Renal cortex interstitium (tissue), 11 donors: ENCODE measurements around the gene AKIRIN2. TPM values are rescaled to one million over a fixed set of nuclear protein-coding genes. Genes with fewer than 3 reads are reported as not detected.

ENCODE experiments used
- DNase-seq, 11 donors: peaks; one replicate each; pipeline ENCODE4 v3.0.0-alpha.2; 2013; ENCODE audit warnings: low read depth in 9 of 11, low spot score in 4 of 11; ENCODE audit errors: extremely low read depth in 1 of 11
- polyA plus RNA-seq, 3 donors: library from polyadenylated mRNA; unstranded; fragments of 120-200 nt; gene quantifications; one replicate each; pipeline ENCODE4 v1.2.1, GENCODE V29; 2013; ENCODE audit not compliant: insufficient read length in 3 of 3

The AKIRIN2 gene
- polyA plus RNA-seq, 3 donors: 68.4 to 70.8 (median 70.6) TPM

DNA sequence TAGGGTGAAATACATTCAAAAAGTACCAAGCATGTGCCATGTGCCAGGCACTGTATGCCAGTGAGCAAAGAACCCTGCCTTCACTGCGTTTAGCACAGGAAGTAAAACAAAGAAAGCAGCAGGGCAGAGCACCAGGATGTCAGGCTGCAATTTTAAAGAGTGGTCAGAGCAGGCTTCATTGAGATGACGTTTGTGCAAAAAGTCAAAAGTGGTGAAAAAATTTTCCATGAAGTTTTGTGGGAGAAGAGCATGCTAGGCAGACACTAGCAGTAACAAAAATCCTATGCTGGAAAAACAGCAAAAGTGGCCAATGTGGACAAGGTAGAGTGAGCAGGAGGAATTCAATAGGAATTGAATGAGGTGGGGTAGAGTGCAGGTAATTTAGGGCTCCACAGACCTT lies 31.3 kb downstream of the AKIRIN2 start:
- DNase-seq: peak in 1 of 11 donors; percentile 15

DNA sequence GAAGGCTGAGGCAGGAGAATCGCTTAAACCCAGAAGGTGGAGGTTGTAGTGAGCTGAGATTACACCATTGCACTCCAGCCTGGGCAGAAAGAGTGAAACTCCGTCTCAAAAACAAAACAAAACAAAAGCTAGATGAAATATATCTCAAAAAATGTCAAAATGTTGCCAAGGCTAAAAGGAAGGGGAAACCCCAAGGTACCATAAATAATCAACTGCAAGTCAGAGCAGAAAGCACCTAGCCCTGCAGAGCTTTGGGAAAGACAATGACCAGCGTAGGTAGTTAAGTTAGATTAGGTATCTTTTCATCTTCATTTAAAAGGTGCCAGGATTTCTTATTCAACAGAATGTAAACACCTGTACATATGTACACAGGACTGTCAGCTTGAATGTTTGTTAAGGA lies 33.0 kb downstream of the AKIRIN2 start:
- no peak for DNase-seq

DNA sequence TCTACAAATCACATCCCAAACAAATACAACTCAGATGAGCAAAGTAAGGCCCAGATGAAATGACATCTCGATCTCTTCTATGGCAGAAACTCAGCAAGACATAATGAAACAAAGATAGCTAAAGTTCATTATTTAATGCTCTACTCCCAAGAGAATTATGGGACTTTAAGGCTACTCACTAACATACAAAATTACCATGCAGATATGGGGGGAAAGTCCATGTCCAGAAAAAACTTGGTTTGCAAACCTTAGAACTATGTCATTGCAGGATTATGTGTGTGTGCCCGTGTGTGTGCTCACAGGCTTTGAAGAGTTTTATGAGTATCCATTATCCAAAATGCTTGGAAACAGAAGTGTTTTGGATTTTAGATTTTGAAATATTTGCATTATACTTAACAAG lies 34.0 kb downstream of the AKIRIN2 start:
- DNase-seq: no peak

DNA sequence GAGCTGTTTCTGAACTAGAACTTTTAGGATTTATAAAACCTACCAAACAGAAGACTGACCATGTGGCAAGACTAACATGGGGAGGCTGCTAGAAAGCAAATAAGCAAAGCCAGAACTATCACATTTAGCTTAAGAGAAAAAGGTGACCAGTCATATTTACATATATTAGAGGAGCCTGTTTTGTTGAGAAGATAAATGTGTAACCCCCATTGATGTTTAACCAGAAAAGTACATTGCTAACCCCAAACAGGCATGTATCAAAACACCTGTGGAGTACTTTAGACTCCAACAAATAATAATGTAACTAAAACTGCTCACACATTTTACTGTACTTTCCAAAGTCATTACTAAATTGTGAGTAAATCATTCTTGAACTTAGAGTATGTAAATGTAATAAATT lies 35.0 kb downstream of the AKIRIN2 start:
- DNase-seq: peak in 1 of 11 donors; percentile 39

DNA sequence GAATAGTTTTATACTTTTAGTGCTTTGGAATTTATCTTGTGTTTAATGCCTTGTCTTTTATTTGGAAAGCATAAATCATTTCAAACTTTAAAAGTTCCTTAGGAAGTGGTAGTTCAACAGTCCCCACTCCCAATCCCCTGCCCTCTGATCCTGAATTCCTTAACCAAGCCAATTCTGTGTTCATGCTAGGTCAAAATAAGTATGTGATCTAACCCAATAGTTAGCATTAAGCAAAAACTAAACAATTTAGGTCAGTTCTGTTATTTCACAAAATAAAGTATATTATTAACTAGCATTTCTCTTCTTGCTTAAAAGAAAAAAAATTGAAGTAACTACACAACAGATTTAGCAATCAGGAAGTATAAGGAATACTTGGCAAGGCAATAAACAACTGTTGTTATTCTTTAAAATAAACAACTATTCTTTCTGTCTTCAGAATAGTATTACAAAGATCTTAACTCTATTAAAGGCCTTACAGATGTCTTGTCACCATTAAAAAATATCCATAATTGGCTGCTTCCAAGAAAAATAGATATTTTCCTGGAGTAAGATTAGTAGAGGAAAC lies 37.0 kb downstream of the AKIRIN2 start:
- peak in 1 of 11 donors; percentile 31 for DNase-seq

DNA sequence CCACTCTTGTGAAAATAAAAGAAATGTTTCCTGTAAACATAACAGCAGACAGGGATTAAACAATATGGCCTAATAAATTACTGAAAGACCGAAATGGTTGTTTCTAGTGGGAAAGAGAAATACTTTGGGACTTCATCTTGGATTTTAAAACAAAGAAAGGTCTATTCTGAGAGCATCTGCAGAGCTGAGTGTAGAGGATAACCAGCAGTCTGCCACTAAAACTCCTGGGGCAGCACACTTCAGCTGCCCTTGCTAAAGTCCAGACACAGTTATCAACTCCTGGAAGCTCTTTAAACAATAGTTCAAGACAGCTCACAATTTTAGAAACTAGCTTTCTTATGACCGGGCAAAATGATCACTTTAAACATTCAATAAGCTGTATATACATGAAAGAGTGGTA lies 38.6 kb downstream of the AKIRIN2 start:
- no peak for DNase-seq

DNA sequence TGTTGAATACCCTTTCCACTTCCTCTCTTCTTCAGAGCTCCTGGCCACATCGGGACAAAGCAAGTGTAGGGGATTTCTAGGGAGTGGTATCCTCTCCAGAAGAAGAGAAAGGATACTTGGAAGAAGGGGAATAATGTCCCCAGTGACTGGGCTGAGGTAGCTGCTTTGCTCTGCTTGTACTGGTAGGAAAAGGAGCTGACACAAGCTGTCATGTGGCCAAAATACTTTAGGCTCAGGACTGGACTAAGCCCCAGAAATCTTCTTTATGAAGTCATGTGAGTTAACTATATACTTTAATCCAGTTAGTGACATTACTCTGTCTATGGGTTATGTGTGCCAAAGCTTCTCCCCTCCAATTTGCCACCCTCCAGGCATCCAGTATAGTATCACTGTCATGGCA lies 40.5 kb downstream of the AKIRIN2 start:
- no peak for DNase-seq

DNA sequence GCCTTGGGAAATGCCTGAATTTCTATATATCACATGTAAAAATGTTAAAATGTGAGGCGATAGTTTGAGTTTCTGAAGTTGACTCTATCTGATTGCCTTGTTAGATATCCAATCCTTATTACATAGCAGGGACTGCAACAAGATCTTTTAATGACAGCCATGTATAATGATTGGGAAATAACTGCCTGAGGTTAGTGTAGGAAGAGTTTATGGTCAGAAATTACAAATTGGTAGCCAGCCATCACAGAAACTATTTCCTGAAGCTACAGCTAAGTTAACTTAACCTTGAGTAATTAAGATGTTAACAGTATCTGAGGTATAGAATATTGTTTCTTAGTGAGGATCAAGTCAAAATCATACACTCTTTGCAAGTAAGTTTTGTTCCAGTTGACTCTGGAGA lies 41.0 kb downstream of the AKIRIN2 start:
- DNase-seq: no peak

DNA sequence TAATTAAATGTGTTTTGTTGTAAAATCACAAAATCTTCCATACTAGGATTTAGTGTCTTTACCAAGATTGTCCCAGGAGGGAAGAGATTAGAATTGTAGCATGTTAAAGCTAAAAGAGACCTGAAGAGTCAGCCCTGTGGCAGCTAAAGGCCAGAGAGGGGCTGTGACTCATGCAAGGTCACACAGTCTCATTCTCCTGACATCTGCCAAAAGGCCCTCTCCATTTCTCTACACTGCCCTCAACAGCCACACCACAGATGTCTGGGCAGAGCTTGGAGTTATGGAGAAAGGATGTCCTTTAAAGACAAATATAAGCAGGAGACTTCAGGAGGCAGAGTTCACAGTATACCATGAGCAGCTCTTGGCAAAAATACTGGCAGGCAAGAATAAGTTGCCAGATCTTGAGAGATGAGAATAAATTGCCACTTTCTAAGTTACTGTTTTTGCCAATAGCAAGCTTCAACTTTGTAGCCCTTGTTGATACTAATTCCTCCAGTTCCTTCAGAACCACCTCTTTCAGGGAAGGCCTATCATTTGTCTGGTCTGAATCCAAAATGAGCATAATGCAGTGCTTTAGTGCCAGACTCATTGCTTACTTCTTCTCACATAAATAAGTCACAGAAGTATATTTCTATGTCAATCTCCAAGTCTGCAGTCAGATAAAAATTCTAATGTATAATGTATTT lies 41.7 kb downstream of the AKIRIN2 start:
- no peak for DNase-seq

DNA sequence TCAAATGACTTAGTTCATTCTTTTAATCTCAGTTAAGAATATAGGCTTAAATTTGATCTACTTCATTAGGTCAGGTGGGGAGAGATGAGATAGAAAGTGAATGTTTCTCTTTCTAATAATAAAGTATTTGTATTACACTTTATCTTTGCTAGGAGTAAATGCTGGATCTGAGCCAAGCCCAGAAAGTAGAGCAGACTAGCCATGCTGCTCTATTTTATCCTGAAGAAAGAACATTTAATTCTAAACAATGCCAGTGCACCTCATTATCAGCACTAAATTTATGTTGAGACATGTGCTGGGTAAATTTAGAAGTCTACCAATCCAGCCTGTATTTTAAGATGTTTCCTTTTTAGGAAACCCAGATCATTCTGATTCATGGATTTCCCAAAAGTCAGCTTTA lies 43.5 kb downstream of the AKIRIN2 start:
- DNase-seq: no peak

DNA sequence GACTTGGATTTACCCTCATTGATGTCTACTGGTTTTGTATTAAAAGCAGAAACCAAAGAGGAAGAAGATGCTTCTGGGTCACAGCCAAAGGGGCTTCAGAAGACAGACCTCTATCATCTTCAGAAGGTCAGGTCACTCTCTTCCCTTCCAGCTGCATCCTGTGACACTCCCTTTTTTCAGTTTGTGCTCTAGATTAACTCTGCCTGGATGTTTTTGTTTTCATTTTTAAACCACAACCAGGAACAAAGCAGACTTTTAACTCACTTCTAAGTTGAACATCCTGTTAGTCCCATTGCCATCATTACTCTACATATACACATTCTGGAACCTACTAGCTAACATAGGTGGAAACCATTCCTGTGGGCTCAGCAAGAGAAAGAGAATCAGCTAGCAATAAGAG lies 45.2 kb downstream of the AKIRIN2 start:
- DNase-seq: no peak

DNA sequence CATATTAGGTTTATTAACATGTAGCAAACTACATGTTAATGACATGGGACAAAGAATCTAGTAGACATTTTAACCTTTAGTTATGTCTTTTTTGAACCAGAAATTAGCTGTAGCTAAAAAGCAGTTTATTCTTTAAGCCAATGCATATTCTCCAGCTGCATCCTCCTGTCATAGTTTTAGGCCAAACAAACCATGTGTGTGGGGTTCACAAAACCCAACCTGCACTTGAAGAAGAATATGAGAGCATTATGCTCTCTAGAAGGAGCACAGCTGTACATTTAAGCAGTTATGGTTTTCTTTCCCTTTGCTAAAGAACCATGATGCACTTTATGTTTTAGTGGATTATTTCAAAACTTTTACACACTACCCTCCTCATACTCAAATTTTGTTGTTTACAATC lies 46.2 kb downstream of the AKIRIN2 start:
- DNase-seq: peak in 1 of 11 donors; percentile 41

DNA sequence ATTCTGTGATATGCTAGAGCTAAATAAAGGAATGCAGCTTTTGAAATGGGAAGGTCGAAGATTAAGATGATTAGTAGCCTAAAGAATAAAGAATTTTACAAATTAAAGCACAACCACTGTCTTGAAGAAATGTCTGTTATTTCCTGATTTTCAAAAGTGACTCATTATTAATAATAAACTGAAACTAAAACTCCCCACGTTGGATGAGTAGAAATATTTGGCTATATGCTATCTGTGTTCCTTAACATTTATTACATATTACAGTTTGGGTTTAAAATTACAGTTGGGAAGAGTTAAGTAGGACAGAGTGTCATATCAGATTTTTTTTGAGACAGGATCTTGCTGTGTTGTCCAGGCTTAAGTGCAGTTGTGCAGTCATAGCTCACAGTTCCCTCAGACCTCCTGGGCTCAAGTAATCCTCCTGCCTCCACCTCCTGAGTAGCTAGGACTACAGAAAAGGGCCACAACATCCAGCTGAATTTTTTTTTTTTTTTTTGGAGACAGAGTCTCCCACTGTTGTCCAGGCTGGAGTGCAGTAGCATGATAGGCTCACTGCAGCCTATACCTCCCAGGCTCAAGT lies 47.1 kb downstream of the AKIRIN2 start:
- DNase-seq: no peak

DNA sequence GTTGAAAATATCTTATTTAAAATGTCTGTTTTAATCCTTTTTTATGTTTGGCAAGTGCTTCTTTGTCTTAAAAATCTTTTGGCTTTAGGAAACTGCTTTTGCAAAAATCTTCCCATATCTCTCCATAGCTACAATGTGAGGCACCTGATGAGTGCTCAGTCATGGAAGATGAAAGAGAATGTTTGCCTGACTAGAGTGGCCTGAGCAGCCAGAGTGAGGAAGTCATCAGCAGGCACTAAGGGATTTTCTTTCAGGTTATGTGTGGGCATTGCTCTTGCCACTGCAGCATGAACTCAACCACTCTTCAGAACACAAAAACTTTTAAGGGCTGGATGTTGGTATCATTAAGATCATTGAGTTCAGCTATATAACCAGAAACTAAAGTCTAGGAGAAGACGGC lies 47.9 kb downstream of the AKIRIN2 start:
- DNase-seq: no peak

DNA sequence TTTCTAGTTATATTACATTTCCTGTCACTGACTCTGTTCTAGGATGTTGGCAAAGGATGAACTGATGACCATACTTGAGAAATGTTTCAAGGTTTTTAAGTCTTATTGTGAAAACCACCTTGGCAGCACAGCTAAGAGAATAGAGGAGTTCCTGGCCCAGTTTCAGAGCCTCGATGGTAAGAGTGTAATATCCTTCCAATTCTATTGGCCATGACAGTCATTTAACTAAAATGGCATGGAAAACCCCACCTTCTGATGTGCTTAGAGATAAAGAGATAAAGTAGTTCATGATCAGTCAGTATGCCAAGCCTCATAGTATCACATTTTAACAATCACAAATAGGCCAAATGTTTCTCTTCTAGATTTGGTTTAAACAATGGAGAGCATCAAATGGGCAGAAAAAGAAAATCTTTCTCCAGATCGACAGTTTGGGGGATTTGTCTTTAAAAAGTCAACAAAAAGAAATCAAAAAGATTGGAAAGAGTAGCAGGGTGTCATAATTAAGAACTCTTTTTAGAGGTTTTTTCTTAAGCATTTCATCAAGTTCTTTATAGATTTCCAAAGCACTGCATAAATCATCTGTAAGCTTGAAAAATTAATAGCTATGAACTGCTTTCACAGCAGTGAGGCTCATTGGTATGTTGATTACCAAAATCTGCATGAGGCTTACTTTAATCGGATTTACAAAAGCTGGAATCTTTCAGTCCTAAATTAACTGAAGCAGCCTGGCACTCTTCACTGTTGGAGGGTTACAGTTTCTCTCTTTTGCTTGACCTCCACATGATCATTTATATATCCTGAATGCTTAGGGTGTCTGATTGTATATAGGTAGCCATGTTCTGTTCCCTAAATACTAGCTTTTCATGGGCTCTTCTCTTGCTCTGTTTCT lies 48.7 kb downstream of the AKIRIN2 start:
- no peak for DNase-seq

DNA sequence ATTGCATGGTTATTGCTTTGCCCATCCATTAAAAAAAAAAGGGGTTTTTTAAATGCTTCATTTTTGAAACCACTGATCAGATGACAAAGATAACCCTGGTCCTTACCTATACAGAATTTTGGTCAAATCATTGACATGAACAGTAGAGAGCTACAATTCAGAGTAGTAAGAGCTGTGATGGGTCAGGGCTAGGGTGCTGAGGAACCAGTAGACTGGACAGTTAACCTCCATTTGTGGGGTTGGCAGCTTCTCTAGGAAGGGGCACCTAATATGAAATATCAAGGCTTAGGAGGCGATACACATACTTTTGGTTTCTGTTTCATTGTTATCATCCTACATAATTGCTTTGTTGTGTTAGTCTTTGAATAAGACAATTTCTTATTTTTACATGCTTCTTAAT lies 57.0 kb downstream of the AKIRIN2 start:
- no peak for DNase-seq

DNA sequence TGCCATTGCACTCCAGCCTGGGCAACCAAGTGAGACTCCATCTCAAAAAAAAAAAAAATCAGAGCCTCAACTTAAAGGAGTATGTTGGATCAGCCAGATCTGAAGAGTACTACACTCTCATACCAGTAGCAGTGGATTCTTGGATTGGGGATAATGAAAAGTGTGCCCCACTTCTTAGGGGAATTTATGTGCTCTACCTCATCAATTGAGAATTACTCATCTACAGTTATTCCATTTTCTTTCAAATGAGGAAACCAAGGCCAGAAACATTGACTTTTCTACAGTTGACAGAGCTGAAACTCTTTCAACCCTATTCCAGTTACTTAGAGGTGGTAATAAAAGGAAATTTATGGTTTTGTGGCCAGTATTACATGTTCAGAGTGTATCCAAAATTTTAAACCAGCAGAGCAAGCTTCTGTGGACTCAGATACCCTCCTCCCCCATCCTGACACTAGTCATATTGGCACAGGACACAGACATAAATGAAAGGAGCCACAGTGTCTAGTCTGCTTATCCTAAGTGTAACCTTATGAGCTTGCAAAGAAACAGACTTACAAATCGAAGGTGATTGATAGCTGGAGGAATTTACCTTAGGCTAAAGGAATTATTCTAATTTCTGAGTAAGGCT lies 60.9 kb downstream of the AKIRIN2 start:
- no peak for DNase-seq

DNA sequence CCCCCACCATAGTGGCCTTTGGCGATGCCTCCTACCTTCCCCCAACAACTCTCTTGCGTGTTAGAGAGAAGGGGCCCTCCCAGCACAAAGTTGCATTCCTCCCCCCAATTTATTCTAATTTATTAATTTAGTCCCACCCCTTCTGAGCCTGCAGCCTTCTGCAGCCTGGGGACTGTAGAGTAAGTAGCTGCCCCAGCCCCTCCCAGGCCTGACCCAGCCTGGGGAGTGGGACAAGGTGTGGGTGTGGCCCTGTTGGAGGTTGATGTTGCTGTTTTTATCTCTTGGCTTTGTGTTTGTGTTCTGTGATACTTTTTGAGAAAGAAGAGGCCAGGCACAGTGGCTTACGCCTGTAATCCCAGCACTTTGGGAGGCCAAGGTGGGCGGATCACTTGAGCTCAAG lies 62.7 kb downstream of the AKIRIN2 start:
- no peak for DNase-seq

DNA sequence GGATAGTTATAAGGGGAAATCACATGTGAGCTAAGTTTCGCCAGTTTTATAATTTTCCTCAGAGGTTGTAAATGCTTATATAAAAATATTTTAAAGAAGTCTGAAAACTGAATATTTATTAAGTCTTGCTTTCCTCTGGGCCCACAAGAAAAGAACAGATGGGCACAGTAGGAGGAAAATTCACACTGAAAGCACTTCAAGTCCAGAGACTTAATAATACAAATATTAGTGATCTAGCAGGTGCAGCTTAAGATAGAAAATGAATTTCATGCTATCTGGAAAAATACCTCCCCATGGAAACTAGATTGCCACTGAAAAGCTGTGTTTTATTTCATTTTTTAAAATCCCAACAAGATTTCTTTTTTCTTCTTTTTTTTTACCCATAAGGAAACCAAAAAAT lies 64.9 kb downstream of the AKIRIN2 start:
- DNase-seq: no peak
